Heart left ventricle (tissue), 13 donors: Measurements from ENCODE around the gene PREX1.

ENCODE experiments used
- CTCF ChIP-seq, 12 donors: fragments of 200-600 bp; sonication (generic) in 4 of 12; IDR thresholded peaks; one replicate each; pipeline versions ENCODE4 v1.5.0 to v1.8.0; 2018 to 2022; ENCODE audit warnings: antibody characterized with exemption in 12 of 12, mild to moderate bottlenecking in 5 of 12
- POLR2A ChIP-seq, 2 donors: fragments of 450-650 bp; IDR thresholded peaks; one replicate each; pipeline ENCODE4 v1.6.1; 2017; ENCODE audit warnings: antibody characterized with exemption in 2 of 2, mild to moderate bottlenecking in 2 of 2, moderate library complexity in 2 of 2
- donor health status: ischemic (EF 13 %, LVEDD 7.1; RV severe dilation, severe dysfunction).
- donor health status: DM: no; HTN: yes; CAD: no.
- donor health status: DM: no; HTN: no; CAD: no.
- donor health status: ischemic (EF 25% LVEDD 6.9; RV normal size, moderate dysfunction).
- donor health status: ischemic (EF 25% LVEDD 5.7; RV mildly dilated, moderate dysfunction).
- donor health status: ischemic (EF 35%, LVEDD 5.7; RV mildly dilated, moderate dysfunction).
- donor health status: nonischemic (EF 11% LVEDD 7.7; RV severe dilation, severe dysfunction).
- donor health status: DM: yes; HTN: yes; CAD: no.
- donor health status: PGD.
- donor health status: ischemic (EF 29% LVEDD 5.4; RV normal size, mild dysfunction).
- donor health status: nonischemic (EF 23%, LVEDD 6.1; RV moderate dilation, normal function).

GRCh38 chr20:48795732-48796131, 32.1 kb downstream of the PREX1 start:
- TF ChIP-seq CTCF (IDR thresholded peaks at IDR 0.05) (no peak), POLR2A (IDR thresholded peaks at IDR 0.05) (no peak)
